ENCODE data around the gene ERBB4. TPM values are rescaled to one million over a fixed set of nuclear protein-coding genes. Genes with fewer than 3 reads are reported as not detected.

Gene ERBB4
- total and polyA plus RNA-seq, 2 of the 8 experiments (the other 6 are each of a cell fraction or from before 2014, with no cell fraction given): 0.34 to 1.3 TPM

DNA sequence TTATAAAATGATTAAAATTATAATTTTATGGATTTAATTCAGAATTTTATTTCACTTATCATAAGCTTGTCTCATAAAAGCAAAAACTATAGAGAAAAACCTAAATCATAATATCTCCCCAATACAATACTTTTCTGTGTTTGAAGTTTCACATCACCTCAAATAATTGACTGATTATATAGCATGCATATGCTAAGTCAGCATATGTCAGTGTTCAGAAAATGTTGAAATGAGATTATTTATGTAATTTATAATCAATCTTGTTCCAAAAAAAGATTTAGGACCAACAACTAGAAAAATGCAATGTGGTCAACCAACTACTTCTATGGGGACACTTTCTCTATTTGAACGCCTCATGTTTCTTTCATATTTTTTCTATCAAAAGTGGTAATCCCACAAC, 1079.6 kb downstream of the ERBB4 start (continued):
- TF ChIP-seq CHD7 (IDR thresholded peaks at IDR 0.05; ENCODE audit: insufficient replicate concordance, low read length): no peak
- TF ChIP-seq EZH2 (IDR thresholded peaks at IDR 0.05; ENCODE audit: low read depth, low read length, severe bottlenecking): no peak
- TF ChIP-seq POLR2A (IDR thresholded peaks at IDR 0.05; ENCODE audit: control extremely low read depth in 1 of 2, low read depth in 2 of 2, low read length in 2 of 2): no peak
- no peak for TF ChIP-seq NANOG (IDR thresholded peaks at IDR 0.05; ENCODE audit: insufficient read depth, low read depth, low read length, poor library complexity, severe bottlenecking)
- TF ChIP-seq SIRT6 (IDR thresholded peaks at IDR 0.05; ENCODE audit: low read length): no peak
- no peak for TF ChIP-seq CBX8 (IDR thresholded peaks at IDR 0.05; ENCODE audit: borderline replicate concordance, low read depth, low read length)
- TF ChIP-seq GABPA (IDR thresholded peaks at IDR 0.05; ENCODE audit: borderline replicate concordance, insufficient read depth, low read length): no peak
- TF ChIP-seq CBX5 (IDR thresholded peaks at IDR 0.05; ENCODE audit: low read depth, low read length): no peak
- TF ChIP-seq RFX5 (IDR thresholded peaks at IDR 0.05; ENCODE audit: borderline replicate concordance, low read depth, low read length): no peak
- TF ChIP-seq USF2 (IDR thresholded peaks at IDR 0.05; ENCODE audit: low read length): no peak
- no peak for TF ChIP-seq RXRA (IDR thresholded peaks at IDR 0.05; ENCODE audit: insufficient read depth, low read depth, low read length)
